CD14-positive monocyte (primary cell): ENCODE data around the gene PPP1R13B. TPM values are rescaled to one million over a fixed set of nuclear protein-coding genes. Genes with fewer than 3 reads are reported as not detected.

ENCODE experiments used
- DNase-seq, 3 donors: peaks; one replicate each; pipeline ENCODE4 v3.0.0-alpha.2; 2011 to 2022
- H2AFZ ChIP-seq: 2 replicates; pipeline ENCODE4 v1.6.0; 2012; ENCODE audit warnings: mild to moderate bottlenecking, low read depth, low read length, inconsistent platforms; ENCODE audit not compliant: insufficient read depth, poor library complexity, severe bottlenecking
- H3K27ac ChIP-seq, 2 donors: 1 replicate in 1 of 2; 2 replicates in 1 of 2; pipeline ENCODE4 v1.5.1; 2012 to 2013; ENCODE audit warnings: low read length in 2 of 2, control low read depth in 1 of 2, inconsistent platforms in 1 of 2, low read depth in 1 of 2, mild to moderate bottlenecking in 1 of 2
- H3K27me3 ChIP-seq, 2 donors: one replicate each; pipeline versions ENCODE4 v1.6.0 to v1.6.1; 2011 to 2013; ENCODE audit warnings: low read length in 2 of 2; ENCODE audit not compliant: control insufficient read depth in 2 of 2, insufficient read depth in 2 of 2
- H3K36me3 ChIP-seq, 2 donors: replicated peaks in 1 of 2; 1 replicate in 1 of 2; 2 replicates in 1 of 2; pipeline versions ENCODE4 v1.5.1 to v1.6.1; 2012 to 2013; ENCODE audit warnings: low read length in 2 of 2, control low read depth in 1 of 2, inconsistent platforms in 1 of 2, mild to moderate bottlenecking in 1 of 2; ENCODE audit not compliant: insufficient read depth in 2 of 2, control insufficient read depth in 1 of 2
- H3K4me1 ChIP-seq, 2 donors: 1 replicate in 1 of 2; 2 replicates in 1 of 2; pipeline versions ENCODE4 v1.5.1 to v1.6.1; 2012 to 2013; ENCODE audit warnings: low read length in 2 of 2, control low read depth in 1 of 2, inconsistent platforms in 1 of 2, mild to moderate bottlenecking in 1 of 2, moderate library complexity in 1 of 2; ENCODE audit not compliant: insufficient read depth in 2 of 2, control insufficient read depth in 1 of 2
- H3K4me2 ChIP-seq: replicated peaks from 2 replicates; pipeline ENCODE3; 2012; ENCODE audit warnings: low read length, moderate library complexity, mild to moderate bottlenecking; ENCODE audit not compliant: poor library complexity, severe bottlenecking; ENCODE audit errors: extremely low read depth
- H3K4me3 ChIP-seq, 3 experiments: fragments of 200-600 bp in 1 of 3; sonication (generic) in 1 of 3; replicated peaks in 1 of 3; 1 replicate in 2 of 3; 2 replicates in 1 of 3; pipeline ENCODE4 v1.5.1; 2011 to 2013; ENCODE audit warnings: low read length in 3 of 3, mild to moderate bottlenecking in 3 of 3, control low read depth in 2 of 3, low read depth in 2 of 3, inconsistent platforms in 1 of 3, moderate library complexity in 1 of 3
- H3K79me2 ChIP-seq: 2 replicates; pipeline ENCODE4 v1.6.0; 2012; ENCODE audit warnings: mild to moderate bottlenecking, control low read depth, inconsistent platforms, low read length, moderate library complexity; ENCODE audit not compliant: insufficient read depth
- H3K9ac ChIP-seq: 2 replicates; pipeline ENCODE4 v1.6.0; 2017; ENCODE audit warnings: low read length, mild to moderate bottlenecking; ENCODE audit not compliant: insufficient read depth, poor library complexity, severe bottlenecking
- H3K9me3 ChIP-seq, 2 donors: replicated peaks in 1 of 2; 1 replicate in 1 of 2; 2 replicates in 1 of 2; pipeline versions ENCODE4 v1.5.1 to v1.6.1; 2012 to 2013; ENCODE audit warnings: low read length in 2 of 2, control low read depth in 1 of 2; ENCODE audit not compliant: control insufficient read depth in 1 of 2, insufficient read depth in 1 of 2
- H4K20me1 ChIP-seq: 2 replicates; pipeline ENCODE4 v1.6.0; 2012; ENCODE audit warnings: mild to moderate bottlenecking, low read length, control low read depth, moderate library complexity; ENCODE audit not compliant: insufficient read depth
- H3K27ac Mint-ChIP-seq, 7 donors: one replicate each; pipeline ENCODE4 v1.8.0; 2020; ENCODE audit warnings: mild to moderate bottlenecking in 7 of 7, mixed read lengths in 7 of 7, moderate library complexity in 6 of 7, inconsistent platforms in 2 of 7
- H3K27me3 Mint-ChIP-seq, 3 donors: one replicate each; pipeline ENCODE4 v1.8.0; 2021 to 2022; ENCODE audit warnings: low read depth in 3 of 3, mild to moderate bottlenecking in 3 of 3, mixed read lengths in 3 of 3, moderate library complexity in 3 of 3, inconsistent platforms in 1 of 3
- H3K36me3 Mint-ChIP-seq, 2 donors: one replicate each; pipeline ENCODE4 v1.8.0; 2020; ENCODE audit warnings: mixed read lengths in 2 of 2, inconsistent platforms in 1 of 2, mild to moderate bottlenecking in 1 of 2
- H3K4me1 Mint-ChIP-seq: one replicate; pipeline ENCODE4 v1.8.0; 2020; ENCODE audit warnings: mild to moderate bottlenecking, mixed read lengths
- H3K4me3 Mint-ChIP-seq, 2 donors: one replicate each; pipeline ENCODE4 v1.8.0; 2020; ENCODE audit warnings: mild to moderate bottlenecking in 2 of 2, mixed read lengths in 2 of 2, moderate library complexity in 1 of 2
- H3K9me3 Mint-ChIP-seq, 7 donors: one replicate each; pipeline ENCODE4 v1.8.0; 2020 to 2022; ENCODE audit warnings: mixed read lengths in 7 of 7, mild to moderate bottlenecking in 6 of 7, moderate library complexity in 6 of 7, inconsistent platforms in 2 of 7
- WGBS: methylation state at CpG from one replicate; pipeline ENCODE4 v1.1.5; 2013; ENCODE audit warnings: missing lambda C conversion rate; ENCODE audit not compliant: insufficient coverage; 5-methylcytosine and 5-hydroxymethylcytosine counted together
- intact Hi-C, 2 donors: fragments of 100-400 bp; cut with micrococcal nuclease; formaldehyde crosslinking; loops; one replicate each; pipeline versions ENCODE4 v1.15.0 to v1.15.1; 2023
- polyA plus RNA-seq, 3 donors: library from polyadenylated mRNA; depleted of rRNA in 1 of 3; unstranded in 2 of 3; stranded (reverse) in 1 of 3; fragments of 300-500 nt in 2 of 3; fragments of >200 nt in 1 of 3; fragmentation: Illumina TruSeq in 2 of 3; gene quantifications; 1 replicate in 2 of 3; 2 replicates in 1 of 3; pipeline ENCODE4 v1.2.3, GENCODE V29; 2012 to 2021
- TF ChIP-seq, protein P1 (sequence below): fragments of 200-600 bp; IDR thresholded peaks from one replicate; pipeline ENCODE4 v1.8.0; 2022; ENCODE audit warnings: antibody characterized with exemption, mild to moderate bottlenecking

The PPP1R13B gene
- polyA plus RNA-seq, 3 donors: 0.48 to 1.1 (median 0.99) TPM

DNA sequence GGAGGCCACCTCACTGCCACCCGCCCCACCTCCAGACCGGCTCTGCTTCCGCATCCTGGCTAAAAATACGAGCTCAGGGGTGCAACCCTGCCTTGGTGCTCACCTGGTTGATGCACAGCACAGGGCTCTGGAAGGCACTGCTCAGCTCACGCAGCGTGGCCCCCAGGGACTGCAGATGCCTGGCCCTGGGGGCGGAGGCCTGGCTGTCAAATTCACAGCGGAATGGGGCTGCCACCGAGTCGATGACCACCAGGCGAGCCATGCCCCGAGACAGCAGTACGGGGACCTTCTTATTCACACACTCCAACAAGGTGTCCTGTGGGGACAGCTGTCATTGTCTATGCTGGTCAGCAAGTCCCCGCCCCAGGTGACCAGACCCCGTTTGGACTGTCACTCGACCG lies 148.1 kb downstream of the PPP1R13B start:
- H3K36me3 Mint-ChIP-seq: peaks cover 40 to 81% of the 10 kb centered on the region in 2 donors
- WGBS: 91% methylated on average over 17 of the region's 17 CpGs
- H2AFZ ChIP-seq: no peak overlapping the region
- peaks cover 34% of the 10 kb centered on the region for H3K4me1 Mint-ChIP-seq
- no peak overlapping the region for H3K4me3 Mint-ChIP-seq
- H3K27me3 Mint-ChIP-seq: peaks cover 0 to 4% (median 1%) of the 10 kb centered on the region in 3 donors
- H3K9me3 ChIP-seq: no peaks in the 10 kb centered on the region
- H3K9me3 Mint-ChIP-seq: no peaks in the 10 kb centered on the region
- peaks cover 70 to 88% of the 10 kb centered on the region in 2 donors for H3K36me3 ChIP-seq
- peaks cover 7% of the 10 kb centered on the region for H3K79me2 ChIP-seq
- TF ChIP-seq, protein P1, sequence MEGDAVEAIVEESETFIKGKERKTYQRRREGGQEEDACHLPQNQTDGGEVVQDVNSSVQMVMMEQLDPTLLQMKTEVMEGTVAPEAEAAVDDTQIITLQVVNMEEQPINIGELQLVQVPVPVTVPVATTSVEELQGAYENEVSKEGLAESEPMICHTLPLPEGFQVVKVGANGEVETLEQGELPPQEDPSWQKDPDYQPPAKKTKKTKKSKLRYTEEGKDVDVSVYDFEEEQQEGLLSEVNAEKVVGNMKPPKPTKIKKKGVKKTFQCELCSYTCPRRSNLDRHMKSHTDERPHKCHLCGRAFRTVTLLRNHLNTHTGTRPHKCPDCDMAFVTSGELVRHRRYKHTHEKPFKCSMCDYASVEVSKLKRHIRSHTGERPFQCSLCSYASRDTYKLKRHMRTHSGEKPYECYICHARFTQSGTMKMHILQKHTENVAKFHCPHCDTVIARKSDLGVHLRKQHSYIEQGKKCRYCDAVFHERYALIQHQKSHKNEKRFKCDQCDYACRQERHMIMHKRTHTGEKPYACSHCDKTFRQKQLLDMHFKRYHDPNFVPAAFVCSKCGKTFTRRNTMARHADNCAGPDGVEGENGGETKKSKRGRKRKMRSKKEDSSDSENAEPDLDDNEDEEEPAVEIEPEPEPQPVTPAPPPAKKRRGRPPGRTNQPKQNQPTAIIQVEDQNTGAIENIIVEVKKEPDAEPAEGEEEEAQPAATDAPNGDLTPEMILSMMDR: no peak
- no peak overlapping the region for H3K4me3 ChIP-seq
- H3K9ac ChIP-seq: no peak overlapping the region
- no peak overlapping the region for H3K4me2 ChIP-seq
- no peak overlapping the region for H3K27ac ChIP-seq
- H3K4me1 ChIP-seq: peaks cover 5 to 9% of the 10 kb centered on the region in 2 donors
- no peaks in the 10 kb centered on the region for H3K27me3 ChIP-seq
- intact Hi-C loops: no loop called here
- H4K20me1 ChIP-seq: peaks cover 67% of the 10 kb centered on the region
- H3K27ac Mint-ChIP-seq: peak overlapping the region in 1 of 7 donors; percentile 50
- no peak for DNase-seq

DNA sequence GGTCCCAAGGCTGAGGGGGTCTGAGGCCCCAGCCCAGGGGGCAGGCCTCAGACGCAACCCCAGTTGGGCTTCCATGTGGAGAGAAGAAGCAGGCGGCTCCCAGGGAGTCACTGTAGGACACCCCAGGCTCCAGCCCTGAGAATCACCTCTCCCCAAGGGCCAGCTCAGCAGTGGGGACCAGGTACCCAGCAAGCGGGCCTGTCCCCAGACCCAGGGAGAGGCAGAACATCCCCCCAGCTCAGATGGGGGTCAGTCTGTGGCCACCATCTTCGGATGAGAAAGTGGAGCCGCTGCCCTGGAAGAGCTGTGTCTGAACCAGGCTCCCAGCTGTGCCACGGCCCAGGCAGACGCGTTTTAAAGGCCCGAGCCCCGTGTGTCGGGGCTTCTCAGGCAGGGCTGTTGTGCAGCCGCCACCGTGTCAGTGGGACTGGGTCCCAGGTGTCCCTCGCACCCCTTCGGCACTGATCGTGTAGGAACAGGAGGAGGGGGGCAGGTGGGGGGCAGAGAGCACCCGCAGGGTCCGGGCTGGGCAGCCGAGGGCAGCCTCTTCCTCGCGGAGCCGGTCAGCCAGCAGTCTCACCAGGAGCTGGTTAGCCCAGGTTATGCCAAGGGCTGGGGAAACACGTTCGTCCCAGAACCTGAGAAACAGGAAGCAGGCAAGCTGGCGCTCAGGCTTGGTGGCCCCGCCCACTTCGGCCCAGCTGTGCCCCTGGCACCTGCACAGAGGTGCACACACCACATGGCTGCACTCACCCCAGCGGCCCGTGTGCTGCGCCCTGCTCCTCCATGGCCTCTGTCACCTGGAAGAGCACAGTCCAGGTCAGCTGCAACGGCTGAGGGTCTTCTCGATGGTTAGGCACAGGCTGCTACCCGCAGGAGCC lies 148.8 kb downstream of the PPP1R13B start:
- 81% methylated on average over 27 of the region's 33 CpGs for WGBS

More for the DNA sequence above, 148.8 kb downstream of the PPP1R13B start:
- H3K4me3 Mint-ChIP-seq: no peak overlapping the region
- H3K27ac Mint-ChIP-seq: no peak overlapping the region
- Histone ChIP-seq H3K27ac (peak overlapping the region in 1 of 2 donors; percentile 8), H2AFZ (no peak overlapping the region), H4K20me1 (peaks cover 71% of the 10 kb centered on the region), H3K4me2 (no peak overlapping the region), H3K4me3 (no peak overlapping the region), H3K9me3 (no peaks in the 10 kb centered on the region), H3K79me2 (peaks cover 7% of the 10 kb centered on the region), H3K9ac (no peak overlapping the region), H3K36me3 (peaks cover 76 to 91% of the 10 kb centered on the region in 2 donors), H3K27me3 (no peaks in the 10 kb centered on the region), H3K4me1 (peaks cover 4% of the 10 kb centered on the region in 2 donors)
- peaks cover 43 to 82% of the 10 kb centered on the region in 2 donors for H3K36me3 Mint-ChIP-seq
- DNase-seq: no peak
- peaks cover 0 to 4% (median 1%) of the 10 kb centered on the region in 3 donors for H3K27me3 Mint-ChIP-seq
- intact Hi-C loops: no loop called here
- H3K9me3 Mint-ChIP-seq: no peaks in the 10 kb centered on the region
- TF ChIP-seq, protein P1: no peak
- peaks cover 29% of the 10 kb centered on the region for H3K4me1 Mint-ChIP-seq
